Caco-2 (cell line): ENCODE results near the gene SMARCA2. TPM values are rescaled to one million over a fixed set of nuclear protein-coding genes. Genes with fewer than 3 reads are reported as not detected.

Source experiments
- BruUV-seq: library from RNA; stranded (reverse); fragments of 400-500 nt; replicated peaks from 2 replicates; lab custom pipeline; 2021; lab: Mats Ljungman, UMichigan
- CTCF ChIA-PET: fragments of 300-600 bp; sonication (Branson Sonifier 250); formaldehyde crosslinking; loops from one replicate; lab custom pipeline; 2022; ENCODE audit warnings: antibody characterized with exemption; lab: Charles Lee
- POLR2A ChIA-PET: fragments of 300-600 bp; sonication (Branson Sonifier 250); formaldehyde crosslinking; loops from one replicate; lab custom pipeline; 2022; ENCODE audit warnings: antibody characterized with exemption; lab: Charles Lee
- DNase-seq, 2 experiments: peaks; one replicate each; pipeline versions ENCODE4 v3.0.0 to v3.0.0-alpha.2; 2020 to 2022
- H3K27me3 ChIP-seq: replicated peaks from 2 replicates; pipeline ENCODE4 v1.6.0; 2011; ENCODE audit warnings: low read length; ENCODE audit not compliant: control insufficient read depth, insufficient read depth
- H3K36me3 ChIP-seq: 2 replicates; pipeline ENCODE4 v1.5.1; 2011; ENCODE audit warnings: low read length; ENCODE audit not compliant: control insufficient read depth, insufficient read depth
- H3K4me1 ChIP-seq: fragments of 250-450 bp; sonication (Bioruptor Pico); 2 replicates; pipeline ENCODE4 v1.5.1; 2020; ENCODE audit warnings: mild to moderate bottlenecking
- H3K4me3 ChIP-seq: 2 replicates; pipeline ENCODE4 v1.5.1; 2011; ENCODE audit warnings: low read depth, mild to moderate bottlenecking, control low read depth, low read length
- H3K9me3 ChIP-seq: fragments of 250-450 bp; sonication (Bioruptor Pico); 2 replicates; pipeline ENCODE4 v1.5.1; 2020; ENCODE audit warnings: mild to moderate bottlenecking, moderate library complexity
- H3K27ac Mint-ChIP-seq: one replicate; pipeline ENCODE4 v1.8.0; 2022; ENCODE audit warnings: mixed read lengths; ENCODE audit not compliant: unreplicated experiment
- H3K27me3 Mint-ChIP-seq: one replicate; pipeline ENCODE4 v1.8.0; 2022; ENCODE audit warnings: mixed read lengths; ENCODE audit not compliant: insufficient read depth, unreplicated experiment
- H3K36me3 Mint-ChIP-seq: one replicate; pipeline ENCODE4 v1.8.0; 2022; ENCODE audit warnings: mild to moderate bottlenecking, mixed read lengths; ENCODE audit not compliant: insufficient read depth, unreplicated experiment
- H3K4me1 Mint-ChIP-seq: one replicate; pipeline ENCODE4 v1.8.0; 2022; ENCODE audit warnings: low read depth, mixed read lengths; ENCODE audit not compliant: unreplicated experiment
- H3K4me3 Mint-ChIP-seq: one replicate; pipeline ENCODE4 v1.8.0; 2022; ENCODE audit warnings: mild to moderate bottlenecking, moderate library complexity, mixed read lengths; ENCODE audit not compliant: unreplicated experiment
- H3K9me3 Mint-ChIP-seq: one replicate; pipeline ENCODE4 v1.8.0; 2022; ENCODE audit warnings: mixed read lengths; ENCODE audit not compliant: unreplicated experiment
- CTCF ChIP-seq, 2 experiments: fragments of 200-600 bp in 1 of 2; IDR thresholded peaks; 1 replicate in 1 of 2; 2 replicates in 1 of 2; pipeline versions ENCODE4 v1.5.1 to v1.8.0; 2011 to 2022; ENCODE audit warnings: antibody characterized with exemption in 1 of 2, control low read depth in 1 of 2, inconsistent platforms in 1 of 2, low read depth in 1 of 2, low read length in 1 of 2, mild to moderate bottlenecking in 1 of 2, moderate library complexity in 1 of 2; ENCODE audit not compliant: insufficient read depth in 1 of 2, severe bottlenecking in 1 of 2, unreplicated experiment in 1 of 2
- intact Hi-C: fragments of 100-400 bp; cut with micrococcal nuclease; formaldehyde crosslinking; loops from one replicate; pipeline ENCODE4 v1.10.0; 2022; ENCODE audit not compliant: unreplicated experiment
- total RNA-seq: library from RNA; stranded (reverse); gene quantifications from 2 replicates; pipeline ENCODE4 v1.2.3, GENCODE V29; 2022

Gene SMARCA2
- total RNA-seq, 1 experiment from 2014 or later: 13.5 TPM

DNA sequence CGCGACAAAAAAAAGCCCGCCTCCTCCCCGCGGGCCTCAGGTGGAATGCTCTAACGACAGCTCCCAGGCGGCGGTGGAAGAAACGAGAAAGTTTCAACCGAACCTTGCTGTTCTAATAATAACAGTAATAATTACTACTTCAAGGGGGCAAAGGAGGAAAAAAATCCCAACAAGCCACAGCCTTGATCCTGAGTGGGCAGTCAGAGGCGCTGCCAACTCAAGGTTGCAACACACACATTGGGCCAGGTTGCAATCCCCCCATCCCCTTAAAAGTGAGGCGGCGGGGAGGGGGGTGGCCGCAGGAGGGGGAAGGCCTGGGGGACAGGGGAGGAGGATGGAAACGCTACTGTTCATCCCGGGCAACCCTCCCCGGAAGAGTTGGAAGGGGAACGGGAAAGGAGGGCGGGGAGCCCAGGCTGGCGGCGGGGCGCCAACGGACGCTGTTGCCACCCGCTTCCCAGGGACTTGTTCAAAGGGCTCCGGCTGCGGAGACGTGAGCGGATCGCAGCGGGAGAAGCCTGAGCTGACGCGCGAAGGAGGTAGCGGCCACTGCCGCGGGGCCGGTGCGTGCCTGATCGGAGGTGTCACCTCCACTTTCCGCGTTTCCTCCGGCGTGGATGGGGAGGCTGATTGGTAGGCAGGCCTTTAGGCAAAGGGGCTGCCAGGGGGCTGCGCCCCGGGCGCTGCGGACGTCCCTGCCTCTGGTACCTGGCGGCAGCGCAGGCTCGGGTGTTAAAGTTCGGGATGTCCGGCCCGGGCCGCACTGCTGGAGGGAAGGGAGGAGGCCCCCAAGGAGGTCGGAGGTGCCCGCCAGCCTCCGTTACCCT is 647 bp downstream of the SMARCA2 start:
- H3K4me1 ChIP-seq: no peaks in the 10 kb centered on the region
- CTCF ChIA-PET: no interaction called here
- DNase-seq: peak; percentile 21 to 34
- H3K27ac Mint-ChIP-seq: no peak overlapping the region
- intact Hi-C loops: loop anchor here (10.0 kb wide), 1 partner anchor 99 kb away; no protein-coding TSS in a partner anchor
- TF ChIP-seq CTCF (IDR thresholded peaks at IDR 0.05; ENCODE audit: insufficient read depth in 1 of 2, low read depth in 1 of 2, low read length in 1 of 2, severe bottlenecking in 1 of 2, unreplicated experiment in 1 of 2): no peak
- POLR2A ChIA-PET: no interaction called here
- H3K4me3 ChIP-seq: peak overlapping the region; percentile 53
- H3K4me1 Mint-ChIP-seq: no peaks in the 10 kb centered on the region
- H3K9me3 ChIP-seq: no peaks in the 10 kb centered on the region
- H3K4me3 Mint-ChIP-seq: peak overlapping the region; percentile 91
- no peaks in the 10 kb centered on the region for H3K36me3 ChIP-seq
- no TSS peak for BruUV-seq
- peaks cover 12% of the 10 kb centered on the region for H3K27me3 Mint-ChIP-seq
- H3K27me3 ChIP-seq: no peaks in the 10 kb centered on the region
- H3K36me3 Mint-ChIP-seq: peaks cover 10% of the 10 kb centered on the region
- no peaks in the 10 kb centered on the region for H3K9me3 Mint-ChIP-seq

GRCh38 chr9:2016408-2017330 is 1.5 kb downstream of the SMARCA2 start:
- peak overlapping the region; percentile 53 for H3K4me3 ChIP-seq
- no peaks in the 10 kb centered on the region for H3K27me3 ChIP-seq
- H3K36me3 ChIP-seq: no peaks in the 10 kb centered on the region
- no peaks in the 10 kb centered on the region for H3K4me1 ChIP-seq
- intact Hi-C loops: loop anchor here (10.0 kb wide), 1 partner anchor 98 kb away; no protein-coding TSS in a partner anchor
- no peak overlapping the region for H3K27ac Mint-ChIP-seq
- no peak for TF ChIP-seq CTCF (IDR thresholded peaks at IDR 0.05; ENCODE audit: insufficient read depth in 1 of 2, low read depth in 1 of 2, low read length in 1 of 2, severe bottlenecking in 1 of 2, unreplicated experiment in 1 of 2)
- H3K27me3 Mint-ChIP-seq: peaks cover 12% of the 10 kb centered on the region
- no TSS peak for BruUV-seq
- no peaks in the 10 kb centered on the region for H3K4me1 Mint-ChIP-seq
- peaks cover 10% of the 10 kb centered on the region for H3K36me3 Mint-ChIP-seq
- H3K4me3 Mint-ChIP-seq: peak overlapping the region; percentile 91
- H3K9me3 ChIP-seq: no peaks in the 10 kb centered on the region
- DNase-seq: peak; percentile 26 to 34
- H3K9me3 Mint-ChIP-seq: no peaks in the 10 kb centered on the region
- ChIA-PET POLR2A (no interaction called here), CTCF (no interaction called here)
